Hindlimb muscle (tissue), 1 donor: ENCODE measurements around the gene HSP90AB1. TPM values are rescaled to one million over a fixed set of nuclear protein-coding genes. Genes with fewer than 3 reads are reported as not detected.

Experiments
- DNase-seq: peaks from one replicate; pipeline ENCODE4 v3.0.0-alpha.2; 2013
- polyA plus RNA-seq: library from polyadenylated mRNA; unstranded; fragments of 120-200 nt; gene quantifications from one replicate; pipeline ENCODE4 v1.2.1, GENCODE V29; 2013; ENCODE audit not compliant: insufficient read length

HSP90AB1 gene
- polyA plus RNA-seq, 1 donor = 976 TPM

- no peak for DNase-seq
Observed at GRCh38 chr6:44269178-44269920, 22.4 kb downstream of the HSP90AB1 start.

- no peak for DNase-seq
Observed at GRCh38 chr6:44269921-44270525, 23.1 kb downstream of the HSP90AB1 start, which contains the start of gene TMEM151B. Gene TMEM151B (plus strand): TSS chr6:44270450. CDS start chr6:44270743, 293 bp downstream.

DNA sequence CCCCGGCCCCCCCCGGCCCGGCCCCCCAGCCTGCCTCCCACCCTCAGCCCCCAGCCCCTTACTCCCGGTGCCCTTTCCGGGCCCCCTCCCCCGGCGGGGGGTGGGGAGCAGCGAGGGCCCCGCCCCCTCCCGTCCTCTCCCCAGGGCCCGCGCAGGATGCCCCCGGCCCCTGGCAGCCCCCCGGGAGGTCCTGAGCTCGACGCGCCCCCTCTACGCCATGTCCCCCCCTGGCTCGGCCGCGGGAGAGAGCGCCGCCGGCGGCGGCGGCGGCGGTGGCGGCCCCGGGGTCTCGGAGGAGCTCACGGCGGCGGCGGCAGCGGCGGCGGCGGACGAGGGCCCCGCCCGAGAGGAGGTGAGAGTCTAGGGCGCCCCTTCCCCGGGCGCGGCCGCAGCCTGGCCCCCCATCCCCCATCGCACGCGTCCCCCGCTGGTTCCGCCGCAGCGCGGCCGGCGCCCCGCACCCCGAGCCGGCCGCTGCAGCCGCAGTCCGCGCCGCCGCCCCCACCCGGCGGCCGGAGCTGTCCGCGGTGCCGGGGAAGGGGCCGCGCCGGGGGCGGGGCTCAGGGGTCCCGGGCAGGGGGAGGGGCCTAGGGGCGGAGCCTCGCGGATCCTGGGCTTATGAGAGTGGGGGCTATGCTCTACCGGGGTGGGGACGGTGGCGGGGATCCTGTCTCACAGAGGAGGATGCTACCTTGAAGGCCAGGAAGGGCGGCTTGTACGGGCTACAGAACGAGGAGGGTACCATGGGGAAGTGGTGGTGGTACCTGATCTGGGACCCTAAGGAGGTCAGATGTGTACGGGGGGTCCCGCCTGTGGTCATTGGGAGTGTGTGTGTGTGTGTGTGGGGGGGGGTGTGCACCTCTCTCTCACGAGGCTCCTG is 23.9 kb downstream of the HSP90AB1 start:
- DNase-seq = no peak

- no peak for DNase-seq
Observed at GRCh38 chr6:44271406-44271723, 24.5 kb downstream of the HSP90AB1 start.

- no peak for DNase-seq
Observed at GRCh38 chr6:44271914-44272313, 25.0 kb downstream of the HSP90AB1 start.

DNA sequence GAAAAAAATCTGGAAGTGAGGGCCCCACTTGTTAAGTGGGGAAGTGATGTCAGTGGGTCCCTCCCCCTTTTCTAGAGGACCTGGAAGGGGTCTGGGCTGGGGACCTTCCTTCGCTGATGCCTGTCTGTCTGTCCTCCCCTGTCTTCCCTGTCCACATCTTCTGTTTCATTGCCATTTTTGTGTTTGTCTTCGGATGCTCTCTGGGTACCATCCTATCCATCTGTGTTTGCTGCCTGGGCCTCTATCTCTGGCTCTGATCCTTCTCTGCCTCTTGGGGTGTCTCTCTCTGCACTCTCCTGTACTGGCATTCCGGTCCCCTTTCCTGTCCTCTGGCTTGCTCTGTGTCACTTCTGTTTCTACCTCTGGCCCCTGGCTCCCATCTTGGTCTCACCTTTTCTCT is 25.6 kb downstream of the HSP90AB1 start:
- DNase-seq = no peak

GRCh38 chr6:44272999-44273566 is 26.2 kb downstream of the HSP90AB1 start:
- DNase-seq = no peak

GRCh38 chr6:44273617-44274016 is 26.7 kb downstream of the HSP90AB1 start:
- no peak for DNase-seq

DNA sequence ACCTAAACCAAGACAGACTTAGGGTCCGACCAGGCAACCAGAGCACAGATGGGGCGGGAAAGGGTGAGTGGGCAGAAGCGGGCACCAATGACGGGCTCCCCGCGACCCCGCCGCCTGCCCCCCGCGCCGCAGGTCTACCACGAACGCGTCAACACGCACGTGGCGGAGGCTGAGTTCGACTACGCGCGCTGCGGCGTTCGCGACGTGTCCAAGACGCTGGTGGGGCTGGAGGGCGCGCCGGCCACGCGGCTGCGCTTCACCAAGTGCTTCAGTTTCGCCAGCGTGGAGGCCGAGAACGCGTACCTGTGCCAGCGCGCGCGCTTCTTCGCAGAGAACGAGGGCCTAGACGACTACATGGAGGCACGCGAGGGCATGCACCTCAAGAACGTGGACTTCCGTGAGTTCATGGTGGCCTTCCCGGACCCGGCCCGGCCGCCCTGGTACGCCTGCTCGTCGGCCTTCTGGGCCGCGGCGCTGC is 28.4 kb downstream of the HSP90AB1 start:
- no peak for DNase-seq

GRCh38 chr6:44275749-44276648 is 29.1 kb downstream of the HSP90AB1 start:
- no peak for DNase-seq

DNA sequence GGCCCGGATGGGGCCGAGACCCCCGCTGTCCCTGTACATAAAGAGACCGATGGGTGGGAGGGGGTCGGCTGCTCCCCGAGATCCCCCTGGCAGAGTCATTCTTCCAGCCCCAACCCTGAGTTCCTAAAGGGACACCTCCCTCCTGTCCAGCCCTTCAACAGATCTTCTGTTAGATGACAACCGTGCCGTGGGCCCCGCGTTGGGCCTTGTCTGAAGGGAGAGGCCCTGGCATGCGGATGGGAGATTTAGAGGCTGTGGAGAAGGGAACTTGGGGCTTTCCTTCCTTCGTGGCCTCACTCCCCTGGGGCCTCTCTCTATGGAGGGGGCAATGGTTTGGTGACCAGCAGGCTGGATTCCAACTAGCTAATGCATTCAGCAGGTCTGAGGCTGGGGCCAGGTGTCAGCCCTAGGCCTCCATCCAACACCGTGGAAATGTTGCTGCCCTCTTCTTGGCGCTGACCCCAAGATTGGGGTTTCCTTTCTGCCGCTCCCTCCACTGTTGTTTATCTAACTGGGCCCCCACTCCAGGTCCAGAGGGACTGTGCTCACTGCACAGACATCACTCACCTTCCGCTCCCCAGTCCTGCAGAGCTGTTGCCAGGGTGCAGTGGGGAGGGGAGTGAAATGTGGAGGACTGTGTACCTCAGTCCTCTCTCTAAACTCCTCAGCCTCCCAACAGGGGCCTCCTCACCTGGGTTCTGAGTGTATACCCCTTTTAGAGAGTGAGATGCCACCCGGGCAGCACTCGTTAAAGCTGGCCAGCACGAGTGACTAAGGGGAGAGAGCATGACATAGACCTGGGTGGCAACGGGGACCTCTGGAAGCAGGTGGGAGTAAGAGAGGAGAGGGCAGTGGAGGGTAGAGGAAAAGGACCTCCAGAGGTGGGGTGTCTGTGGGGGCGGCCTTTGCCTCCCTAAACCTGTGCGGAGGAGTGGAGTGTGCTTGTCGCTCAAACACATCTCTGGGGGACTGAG is 30.1 kb downstream of the HSP90AB1 start:
- no peak for DNase-seq

- DNase-seq = no peak
Observed at GRCh38 chr6:44277763-44278162, 30.9 kb downstream of the HSP90AB1 start.

DNA sequence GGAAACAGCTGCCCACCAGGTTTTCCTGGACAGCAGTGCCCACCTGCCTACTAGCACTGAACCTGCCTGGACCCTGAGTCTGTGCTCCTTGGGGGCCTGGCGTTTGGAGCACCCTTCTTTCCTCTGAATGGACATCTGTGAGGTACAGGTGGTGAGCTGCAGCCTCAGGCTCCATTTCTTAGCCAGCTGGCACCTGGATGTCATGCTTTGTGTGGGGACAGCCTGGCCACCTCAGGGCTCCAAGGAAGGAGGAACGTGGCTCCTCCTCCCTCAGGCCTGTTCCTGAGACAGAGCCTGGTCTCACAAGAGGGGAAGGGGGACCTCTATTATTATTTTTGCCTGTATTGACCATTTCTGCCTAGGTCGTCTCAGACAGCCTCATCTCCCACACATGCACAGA is 31.4 kb downstream of the HSP90AB1 start:
- DNase-seq = no peak

GRCh38 chr6:44278774-44279697 is 32.1 kb downstream of the HSP90AB1 start:
- DNase-seq = no peak

DNA sequence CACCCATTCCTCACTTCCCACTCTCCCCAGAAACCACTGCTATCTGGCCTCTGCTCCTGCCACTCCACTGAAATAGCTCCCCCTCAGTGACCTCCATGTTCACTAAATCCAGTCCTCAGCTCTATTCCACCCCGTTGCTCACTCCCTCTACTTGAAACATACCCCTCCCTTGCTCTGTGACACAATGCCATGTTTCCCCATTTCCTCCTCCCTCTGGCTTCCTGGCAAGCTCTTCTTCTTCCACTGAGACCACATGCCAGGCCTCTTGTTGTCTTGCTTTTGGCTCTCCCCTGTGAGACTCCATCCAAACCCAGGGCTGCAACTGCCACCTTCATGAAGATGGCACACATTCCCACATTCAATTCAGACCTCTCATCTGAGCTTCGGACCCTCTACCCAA is 37.2 kb downstream of the HSP90AB1 start:
- no peak for DNase-seq

DNA sequence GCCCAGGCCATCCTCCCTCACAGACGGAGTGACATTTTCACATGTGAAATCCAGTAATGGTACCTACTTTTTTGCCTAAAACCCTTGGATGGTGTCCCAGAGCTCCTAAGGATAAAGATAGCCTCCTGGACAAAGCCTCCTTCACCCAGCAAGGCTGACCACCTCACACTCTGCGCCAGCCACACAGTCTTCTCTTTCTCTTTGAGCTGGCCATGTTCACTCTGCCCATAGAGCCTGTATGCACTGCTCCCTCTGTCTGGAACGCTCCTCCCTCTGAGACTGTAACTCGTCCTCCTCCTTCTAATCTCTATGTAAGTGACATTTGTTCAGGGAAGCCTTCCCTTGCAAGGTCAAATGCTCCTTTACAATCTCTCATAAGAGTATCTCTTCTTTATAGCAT is 38.0 kb downstream of the HSP90AB1 start:
- no peak for DNase-seq

- DNase-seq = no peak
Observed at GRCh38 chr6:44285552-44286284, 38.8 kb downstream of the HSP90AB1 start.

DNA sequence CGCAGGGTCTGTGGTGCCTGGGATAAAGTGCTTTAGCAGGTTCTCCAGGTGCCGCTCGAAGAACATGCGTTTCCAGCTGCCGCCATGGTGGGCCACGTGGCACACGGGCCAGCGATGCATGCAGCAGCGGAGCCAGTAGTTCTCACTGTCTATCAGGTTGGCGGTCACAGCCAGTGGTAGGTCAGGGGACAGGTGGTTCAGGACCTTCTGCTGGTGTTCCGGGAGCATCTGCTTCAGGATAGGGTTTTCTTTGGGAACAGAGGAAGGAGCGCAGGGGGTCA is 39.3 kb downstream of the HSP90AB1 start:
- no peak for DNase-seq

GRCh38 chr6:44286747-44287146 is 39.8 kb downstream of the HSP90AB1 start:
- DNase-seq = no peak
